ENCODE measurements around the gene RANBP9.

- TF ChIP-seq CTCF (IDR thresholded peaks at IDR 0.05; ENCODE audit: low read depth, low read length) (no peak), POLR2A (IDR thresholded peaks at IDR 0.05; ENCODE audit: extremely low read depth, insufficient read length) (no peak), MAX (IDR thresholded peaks at IDR 0.05; ENCODE audit: low read depth, low read length) (no peak)
Observed at GRCh38 chr6:13682346-13682745, 29.3 kb downstream of the RANBP9 start.
